ENCODE results near the gene PLA2R1.

Gene PLA2R1

DNA sequence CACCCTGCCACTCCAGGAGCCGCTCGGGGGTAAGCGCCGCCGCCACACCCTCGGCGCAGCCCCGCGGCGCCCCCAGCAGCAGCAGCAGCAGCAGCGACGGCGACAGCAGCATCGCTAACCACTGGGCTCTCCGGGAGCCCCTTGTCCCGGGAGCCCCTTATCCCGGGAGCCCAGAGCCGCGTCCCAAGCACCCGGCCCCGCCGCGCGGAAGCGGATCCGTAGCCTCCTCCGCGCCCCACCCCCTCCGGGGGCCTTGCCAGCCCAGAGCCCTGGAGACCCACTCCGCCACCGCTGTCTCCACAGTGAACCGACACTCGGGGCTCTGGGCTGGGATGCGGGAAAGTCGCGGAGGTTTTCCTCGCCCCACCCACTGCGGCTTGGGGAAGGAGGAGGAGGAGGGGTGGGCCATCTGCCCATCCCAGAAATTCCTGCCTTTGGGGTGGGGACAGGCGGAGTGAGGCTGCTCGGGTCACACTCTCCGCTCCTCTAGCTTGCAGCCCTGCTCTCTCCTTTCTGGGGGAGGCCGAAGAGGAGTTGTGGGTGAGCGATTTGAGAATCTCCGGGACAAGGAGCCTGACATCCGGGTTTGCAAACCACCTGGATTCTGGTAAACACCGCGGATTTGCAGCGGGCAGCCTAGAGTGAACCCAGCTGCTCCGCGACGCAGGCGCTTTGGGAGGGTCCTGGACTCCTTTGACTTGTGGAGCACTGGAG lies at the start of gene PLA2R1:
Gene PLA2R1, minus strand, starts transcription at position 324 of the 714 bp plus-strand sequence. Its CDS starts 212 bp downstream, at position 112.
- no peak for DNase-seq (ENCODE audit: low read depth in 2 of 2)

DNA sequence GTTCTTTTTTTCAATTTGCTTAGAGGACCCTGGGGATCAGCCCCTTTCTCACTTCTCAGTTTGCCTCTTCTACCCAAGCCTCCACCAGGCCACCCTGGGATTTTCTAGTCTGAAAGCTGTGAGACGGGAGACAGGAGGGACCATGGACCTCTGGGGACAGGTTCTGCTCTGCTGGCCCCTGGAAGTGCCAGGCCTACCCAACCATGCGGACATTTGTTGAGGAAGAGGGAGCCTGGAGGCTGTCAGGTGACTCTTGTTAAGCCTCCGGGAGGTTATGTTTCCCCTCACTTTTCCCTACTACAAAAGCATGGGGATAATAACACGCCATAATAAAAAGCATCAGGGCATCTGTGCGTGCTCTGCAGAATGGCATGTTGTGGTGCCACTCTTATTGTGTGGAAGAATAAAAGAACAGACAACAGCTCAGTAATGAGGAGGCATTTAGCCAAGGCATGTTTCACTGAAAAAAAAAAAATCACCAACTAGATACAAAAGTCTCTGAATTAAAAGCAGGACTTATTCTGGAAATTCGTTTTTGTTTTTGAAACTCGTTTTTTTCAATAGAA lies 48.3 kb upstream of the PLA2R1 start:
- no peak for DNase-seq (ENCODE audit: low read depth in 2 of 2)

DNA sequence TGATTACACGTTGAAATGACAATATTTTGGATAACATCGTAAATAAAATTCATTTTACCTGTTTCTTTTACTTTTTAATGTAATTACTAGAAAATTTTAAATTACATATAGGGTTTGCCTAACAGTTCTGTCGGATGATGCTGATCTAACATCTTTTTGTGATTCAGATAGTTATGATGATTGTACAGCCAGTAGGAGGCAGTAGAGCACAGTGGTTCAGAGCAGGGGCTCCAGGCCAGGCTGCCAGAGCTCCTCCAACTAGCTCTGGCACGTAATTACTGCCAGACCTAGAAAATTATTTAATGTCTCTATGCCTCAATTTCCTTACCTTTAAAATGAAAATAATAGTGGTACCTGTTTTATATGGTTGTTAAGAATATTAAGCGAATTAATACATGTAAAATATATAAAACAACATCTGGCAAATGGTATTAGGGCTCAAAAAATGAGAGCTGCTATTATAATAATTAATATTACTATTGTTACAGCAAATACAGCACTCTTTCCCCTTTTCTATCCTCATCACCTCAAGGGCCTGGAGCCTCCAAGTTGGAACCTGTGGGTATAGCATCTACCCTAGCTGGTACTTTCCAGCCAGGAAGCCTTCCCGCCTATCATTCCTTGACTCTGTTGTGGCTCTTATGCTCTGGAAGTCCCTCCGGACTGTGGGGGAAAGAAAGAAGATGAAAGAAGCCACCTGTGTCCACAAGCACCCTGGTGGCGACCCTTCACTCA lies 47.7 kb upstream of the PLA2R1 start:
- DNase-seq (ENCODE audit: low read depth in 2 of 2) = peak in 1 of 2 donors; percentile 11

DNA sequence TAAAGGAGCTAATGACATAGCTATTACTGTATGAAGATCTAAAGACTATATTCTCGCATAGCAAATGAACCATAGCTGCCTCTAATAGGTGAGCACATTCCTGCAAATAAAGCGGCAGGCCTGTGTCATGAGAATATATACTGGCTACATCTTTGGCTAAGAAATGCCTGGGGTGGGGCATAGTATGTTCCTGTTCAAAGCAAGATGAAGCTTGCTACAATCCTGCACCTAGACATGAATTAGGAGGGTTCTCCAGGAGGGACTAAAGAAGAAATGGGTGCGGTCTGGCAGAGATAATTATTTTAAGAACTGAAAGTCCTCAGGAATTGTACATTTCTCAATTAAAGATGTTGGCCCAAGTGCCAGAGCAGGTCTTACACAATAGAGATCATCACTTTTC lies 46.8 kb upstream of the PLA2R1 start:
- DNase-seq (ENCODE audit: low read depth in 2 of 2) = no peak

DNA sequence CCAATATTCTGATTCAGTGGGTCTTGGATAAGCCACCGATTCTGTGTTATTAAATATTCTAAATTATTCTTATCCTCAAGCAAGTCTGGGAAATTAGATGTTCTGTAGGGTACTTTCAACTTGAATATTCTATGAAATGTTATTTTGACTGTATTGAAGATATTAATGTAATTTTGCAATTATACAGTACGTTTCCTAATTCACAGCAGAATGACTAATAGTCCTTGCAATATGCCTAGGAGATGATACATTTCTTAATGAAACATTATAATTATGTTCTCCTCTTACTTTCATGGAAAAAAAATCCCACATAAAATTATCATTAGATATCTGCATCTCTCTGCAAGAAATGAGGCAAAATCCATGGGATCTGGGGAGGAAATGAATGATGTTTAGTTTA lies 46.2 kb upstream of the PLA2R1 start:
- no peak for DNase-seq (ENCODE audit: low read depth in 2 of 2)

DNA sequence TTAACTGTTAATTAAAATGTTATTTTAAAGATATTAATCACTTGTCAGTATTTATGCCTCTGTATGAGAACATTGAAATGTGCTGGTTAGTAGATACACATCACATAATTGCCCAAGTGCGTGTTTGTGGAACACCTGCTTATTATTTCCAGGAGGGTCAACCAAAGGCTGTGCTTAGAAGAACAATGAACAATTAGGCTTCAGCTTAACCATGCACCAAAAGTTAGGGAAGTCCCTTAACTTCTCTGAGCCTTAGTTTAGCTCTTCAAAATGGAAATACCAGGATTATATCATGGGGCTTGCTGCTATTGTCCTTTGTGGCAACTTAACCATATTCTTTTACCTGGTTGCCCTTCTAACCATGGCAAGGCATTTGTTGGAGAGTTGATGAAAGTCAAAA lies 43.0 kb upstream of the PLA2R1 start:
- no peak for DNase-seq (ENCODE audit: low read depth in 2 of 2)

DNA sequence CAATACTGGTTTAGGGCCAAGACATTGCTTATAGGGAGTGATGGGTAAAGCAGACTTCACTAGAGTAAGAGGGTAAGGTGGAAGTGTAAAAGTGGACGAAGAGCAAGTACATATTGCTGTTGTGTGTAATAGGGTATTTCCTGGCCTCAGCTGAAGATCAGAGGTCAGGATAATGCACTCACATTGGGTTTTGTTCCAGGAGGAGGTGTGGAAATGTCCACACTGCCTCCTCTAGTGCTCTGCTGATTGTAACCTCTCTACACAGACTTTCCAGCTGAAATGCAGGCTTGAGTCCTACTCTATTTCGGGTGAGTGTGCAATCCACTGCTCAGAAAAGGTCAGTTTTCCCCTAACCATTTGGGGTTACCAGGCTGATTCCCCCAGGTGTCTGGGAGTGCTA lies 41.7 kb upstream of the PLA2R1 start:
- DNase-seq (ENCODE audit: low read depth in 2 of 2) = no peak

DNA sequence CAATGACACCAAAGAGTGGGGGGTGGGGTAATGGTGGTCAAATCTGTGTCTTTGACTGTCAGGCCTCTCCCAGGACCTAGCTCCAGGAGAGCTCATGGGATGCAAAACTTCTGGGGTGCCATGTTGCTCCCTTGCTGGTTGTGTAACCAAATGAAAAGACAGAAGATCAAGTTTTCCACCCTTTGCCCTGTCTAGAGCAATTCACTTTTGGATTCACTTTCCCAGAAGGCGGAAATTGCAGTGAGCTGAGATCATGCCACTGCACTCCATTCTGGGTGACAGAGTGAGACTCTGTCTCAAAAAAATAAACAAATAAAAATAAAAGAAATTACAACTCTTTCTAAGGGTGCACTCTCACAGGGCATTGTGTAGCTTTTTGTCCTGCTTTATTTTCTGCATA lies 34.9 kb upstream of the PLA2R1 start:
- no peak for DNase-seq (ENCODE audit: low read depth in 2 of 2)

DNA sequence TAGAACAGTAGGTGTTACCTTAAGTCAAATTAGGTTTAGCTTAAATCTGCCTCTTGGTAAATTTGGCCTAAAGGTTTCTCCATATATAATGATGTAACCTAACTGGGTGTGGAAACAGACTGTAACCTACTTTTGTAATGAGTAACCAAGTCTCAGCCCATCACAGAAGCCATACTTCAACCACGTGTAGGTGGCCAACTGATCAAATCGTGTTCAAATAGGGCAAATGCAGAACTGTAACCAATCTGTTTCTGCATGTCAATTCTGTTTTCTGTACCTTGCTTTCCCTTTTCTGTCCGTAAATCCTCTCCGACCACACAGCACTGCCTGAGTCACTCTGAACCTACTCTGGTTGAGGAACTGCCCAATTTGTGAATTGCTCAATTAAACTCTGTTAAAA lies 34.0 kb upstream of the PLA2R1 start:
- DNase-seq (ENCODE audit: low read depth in 2 of 2) = peak in 1 of 2 donors; percentile 8

DNA sequence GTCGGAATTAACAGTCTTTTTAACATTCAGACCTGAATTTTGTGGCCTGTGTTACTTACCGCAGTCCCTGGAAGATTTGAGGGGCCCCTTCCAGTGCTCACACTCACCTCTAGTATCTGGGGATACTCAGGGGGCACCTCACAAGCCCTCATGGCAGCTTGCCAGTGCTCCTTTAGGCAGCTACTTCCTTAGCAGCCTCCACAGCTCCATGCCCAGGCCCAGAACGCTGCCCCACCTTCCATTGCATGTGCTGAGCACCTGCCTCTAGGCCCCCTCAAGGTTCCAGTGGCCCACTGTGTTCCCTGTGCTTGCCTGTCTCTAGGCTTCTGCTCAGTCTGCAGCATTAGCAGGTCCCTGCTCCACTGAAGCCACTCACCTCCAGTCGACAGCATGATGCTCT lies 30.0 kb upstream of the PLA2R1 start:
- no peak for DNase-seq (ENCODE audit: low read depth in 2 of 2)

DNA sequence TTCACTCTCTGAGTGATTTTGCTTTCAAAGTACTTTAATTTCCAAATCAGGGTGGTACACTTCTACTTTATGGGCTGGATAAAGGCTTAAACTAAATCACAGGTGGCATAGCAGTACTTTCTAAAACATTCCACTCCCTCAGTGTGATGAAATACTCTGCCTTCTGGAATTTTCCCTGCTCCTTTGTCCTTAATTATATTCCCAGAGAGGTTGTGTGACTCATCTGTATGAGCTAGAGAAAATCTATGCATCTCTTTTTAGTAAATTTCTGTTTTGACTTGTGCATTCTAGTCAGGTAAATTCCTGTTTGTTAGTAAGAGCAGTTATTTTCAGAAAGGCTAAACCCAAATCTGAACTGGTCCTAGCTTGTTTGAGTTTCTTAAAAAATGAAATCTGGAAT lies 29.0 kb upstream of the PLA2R1 start:
- DNase-seq (ENCODE audit: low read depth in 2 of 2) = no peak

DNA sequence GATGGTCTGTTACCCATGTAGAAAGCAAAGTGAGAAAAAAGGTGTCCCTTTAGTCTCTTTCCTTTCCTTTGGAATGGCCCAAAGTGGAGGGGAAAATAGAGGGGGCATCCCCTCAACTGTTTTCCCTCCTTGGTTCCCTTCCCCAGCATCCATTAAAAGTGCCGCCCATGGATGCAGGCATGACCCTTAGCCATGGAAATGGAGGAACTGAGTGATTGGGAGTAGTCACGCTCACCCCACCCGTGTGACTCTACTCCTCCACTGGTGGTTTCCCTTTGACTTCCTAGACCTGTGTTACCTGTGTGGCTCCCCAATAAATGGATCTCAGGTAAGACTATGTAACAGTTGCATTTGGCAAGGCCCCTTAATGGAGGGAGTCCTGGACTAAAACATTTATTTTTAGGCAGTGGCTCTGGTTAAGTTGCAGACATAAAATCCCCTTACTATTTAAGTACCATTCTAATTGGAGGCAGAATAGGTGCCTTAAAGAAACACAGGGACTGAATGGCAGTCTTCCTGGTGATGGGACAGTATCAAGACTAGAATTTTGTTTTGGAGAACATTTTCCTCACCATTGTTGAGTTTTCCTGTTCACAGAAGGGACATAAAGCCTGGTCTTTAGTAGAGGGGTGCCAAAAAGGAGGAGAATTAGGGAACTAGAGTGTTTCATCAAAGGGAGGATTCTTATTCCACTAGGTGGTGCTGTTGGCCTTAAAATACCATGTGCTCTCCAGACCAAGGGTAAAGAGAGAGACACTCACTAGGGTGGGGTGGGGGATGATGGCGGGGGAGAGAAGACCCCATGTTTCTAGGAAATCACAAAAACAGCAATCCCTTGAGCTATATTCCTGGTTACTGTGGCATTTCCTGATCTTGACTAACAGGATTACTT lies 25.7 kb upstream of the PLA2R1 start:
- no peak for DNase-seq (ENCODE audit: low read depth in 2 of 2)

DNA sequence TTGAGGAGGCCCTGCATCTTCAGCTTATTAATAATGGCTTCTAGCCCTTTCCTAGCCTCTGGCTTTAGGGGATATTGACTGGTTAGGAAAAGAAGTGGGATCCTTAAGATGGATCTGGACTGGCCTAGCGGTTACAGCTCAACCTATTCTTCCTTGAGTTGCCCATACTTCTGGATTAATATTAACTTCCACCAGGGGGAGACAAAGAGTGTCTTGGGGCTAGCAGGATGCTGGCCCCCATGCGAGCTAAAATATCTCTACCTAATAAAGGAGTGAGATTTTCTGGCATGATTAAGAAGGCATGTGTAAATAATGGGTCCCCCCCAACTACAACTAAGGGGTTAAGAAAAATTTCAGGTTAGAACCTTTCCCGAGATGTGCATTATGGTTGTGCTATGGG lies 23.2 kb upstream of the PLA2R1 start:
- no peak for DNase-seq (ENCODE audit: low read depth in 2 of 2)

DNA sequence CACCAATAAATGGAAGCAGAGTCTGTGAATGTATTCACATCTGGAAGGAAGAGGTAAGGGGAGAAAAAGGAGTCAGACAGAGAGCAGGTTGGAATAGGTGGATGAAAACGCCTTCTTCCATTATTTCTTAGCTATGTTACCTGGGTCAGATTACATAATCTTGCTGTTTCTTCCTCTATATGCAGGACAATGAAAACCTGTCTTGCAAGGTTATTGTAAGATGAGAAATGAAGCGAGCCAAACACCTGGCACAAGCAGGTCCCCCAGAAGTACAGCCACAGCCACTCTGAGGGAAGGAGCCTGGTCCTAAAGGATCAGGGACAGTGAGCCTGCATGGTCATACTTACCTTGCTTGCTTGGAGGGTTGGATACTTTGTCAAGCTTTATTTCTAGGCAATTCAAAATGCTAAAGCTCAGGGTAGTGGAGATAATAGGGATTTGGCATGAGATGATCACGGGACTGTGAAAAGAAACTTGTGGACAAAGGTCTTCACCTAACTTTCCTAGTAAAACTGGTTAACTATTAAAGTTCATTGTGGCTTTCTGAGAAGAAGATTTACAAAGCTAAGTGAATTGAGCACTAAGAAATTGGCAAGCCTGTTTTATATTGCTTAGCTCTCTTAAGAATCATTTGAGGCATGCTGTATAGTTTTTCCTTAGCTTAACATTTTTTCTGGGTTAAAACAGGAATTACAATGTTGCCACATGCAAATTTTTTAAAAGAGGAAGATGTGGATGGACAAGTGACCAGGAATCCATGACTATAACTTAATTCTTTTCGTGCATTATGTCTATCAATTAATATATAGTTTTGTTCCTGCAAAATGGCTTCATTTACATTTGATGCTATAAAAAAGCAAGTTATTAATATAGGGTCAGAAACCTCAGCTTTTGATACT lies 15.7 kb upstream of the PLA2R1 start:
- no peak for DNase-seq (ENCODE audit: low read depth in 2 of 2)

DNA sequence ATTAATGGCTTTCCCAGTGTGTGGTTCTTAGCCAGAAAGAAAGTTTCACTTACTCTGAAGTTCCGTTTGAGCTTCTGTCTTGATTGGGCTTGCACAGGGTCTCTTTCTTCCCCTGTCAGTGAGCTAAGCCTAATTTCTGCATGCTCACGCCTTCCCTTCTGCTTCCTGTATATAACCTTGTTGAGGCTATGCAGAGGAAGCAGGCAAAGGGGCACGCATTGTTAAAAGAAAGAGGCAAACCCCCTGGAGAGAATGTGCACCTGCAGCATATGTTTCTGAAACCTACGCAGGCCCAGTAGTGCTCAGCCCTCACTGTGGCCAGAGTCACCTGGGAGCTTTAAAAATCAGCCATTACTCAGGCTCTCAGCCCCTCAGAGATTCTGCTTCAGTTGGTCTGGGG lies 14.5 kb upstream of the PLA2R1 start:
- DNase-seq (ENCODE audit: low read depth in 2 of 2) = no peak

DNA sequence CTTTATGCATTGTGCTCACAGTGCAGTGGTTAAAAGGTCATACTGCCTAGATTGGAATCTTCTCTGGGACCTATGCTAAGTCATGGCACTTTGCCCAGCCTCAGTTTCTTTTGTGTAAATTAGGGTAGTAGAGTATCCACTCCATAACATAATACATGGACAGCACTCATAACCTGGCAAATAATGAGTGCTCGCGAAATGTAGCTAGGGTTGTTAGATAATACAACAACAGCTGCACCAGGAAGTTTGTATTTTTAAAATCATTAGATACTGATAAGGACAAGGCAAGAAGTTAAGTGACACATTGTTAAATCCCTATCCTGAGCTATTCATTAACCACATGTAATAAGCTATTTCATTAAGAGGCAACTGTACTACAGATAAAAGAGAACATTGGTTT lies 13.8 kb upstream of the PLA2R1 start:
- no peak for DNase-seq (ENCODE audit: low read depth in 2 of 2)

DNA sequence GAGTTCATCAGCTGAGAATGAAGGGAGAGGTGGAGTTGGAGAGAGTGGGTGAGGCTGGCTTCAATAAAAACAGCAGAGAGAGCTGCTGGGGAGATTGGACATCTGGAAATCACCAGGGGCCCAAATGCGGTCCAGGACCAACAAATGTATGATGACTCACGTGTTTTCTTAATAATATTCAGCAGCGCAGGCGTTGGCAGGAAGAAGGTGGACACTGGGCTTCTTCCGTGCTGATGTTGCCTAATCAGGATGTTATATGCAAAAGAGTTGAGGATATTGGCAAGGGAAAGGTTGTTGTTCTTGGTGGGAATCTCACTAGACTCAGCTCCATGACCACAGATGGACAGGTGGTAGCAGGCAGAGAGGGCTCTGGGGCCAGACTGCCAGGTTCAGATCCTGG lies 12.8 kb upstream of the PLA2R1 start:
- DNase-seq (ENCODE audit: low read depth in 2 of 2) = no peak

DNA sequence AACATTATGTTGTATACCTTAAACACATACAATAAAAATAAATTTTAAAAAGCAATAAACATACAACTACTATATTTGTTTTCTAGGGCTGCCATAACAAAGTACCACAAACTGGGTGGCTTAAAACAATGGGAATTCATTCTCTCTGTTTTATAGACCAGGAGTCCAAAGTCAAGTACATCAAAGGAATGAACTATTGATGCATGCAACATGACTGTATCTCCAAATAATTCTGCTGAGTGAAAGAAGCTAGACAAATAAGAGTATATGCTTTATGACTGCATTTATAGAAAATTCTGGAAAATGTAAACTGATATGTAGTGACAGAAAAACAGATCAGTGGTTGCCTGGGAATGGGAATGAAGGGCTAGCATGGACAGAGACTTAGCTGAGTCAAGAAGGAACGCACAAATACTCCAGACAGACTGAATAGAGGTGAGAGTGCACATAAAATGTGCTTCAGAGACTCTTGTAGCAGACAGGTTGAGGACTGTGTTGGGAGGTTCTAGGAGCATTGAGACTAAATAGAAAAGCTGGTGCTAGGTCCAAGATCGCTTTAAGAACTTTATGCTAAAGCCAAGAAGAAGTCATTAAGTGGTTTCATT lies 11.0 kb upstream of the PLA2R1 start:
- no peak for DNase-seq (ENCODE audit: low read depth in 2 of 2)

DNA sequence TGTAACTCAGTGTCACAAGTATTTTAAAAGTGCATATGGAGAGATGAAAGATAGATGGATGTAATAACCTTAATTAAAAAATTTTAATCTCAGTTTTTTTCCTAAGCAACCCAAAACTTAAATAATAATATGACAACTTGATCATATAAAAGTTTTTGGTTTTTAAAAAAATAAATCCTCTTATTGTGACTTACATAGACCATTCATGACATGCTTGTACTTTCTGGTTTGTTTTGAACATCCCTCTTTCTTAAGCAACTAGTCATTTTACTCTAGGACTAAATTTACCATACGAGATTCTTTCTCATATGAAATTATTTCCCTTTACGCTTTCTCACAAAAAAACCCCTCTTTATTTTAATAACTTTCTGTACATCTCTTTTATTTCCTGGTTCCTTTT lies 6.5 kb upstream of the PLA2R1 start:
- DNase-seq (ENCODE audit: low read depth in 2 of 2) = no peak

DNA sequence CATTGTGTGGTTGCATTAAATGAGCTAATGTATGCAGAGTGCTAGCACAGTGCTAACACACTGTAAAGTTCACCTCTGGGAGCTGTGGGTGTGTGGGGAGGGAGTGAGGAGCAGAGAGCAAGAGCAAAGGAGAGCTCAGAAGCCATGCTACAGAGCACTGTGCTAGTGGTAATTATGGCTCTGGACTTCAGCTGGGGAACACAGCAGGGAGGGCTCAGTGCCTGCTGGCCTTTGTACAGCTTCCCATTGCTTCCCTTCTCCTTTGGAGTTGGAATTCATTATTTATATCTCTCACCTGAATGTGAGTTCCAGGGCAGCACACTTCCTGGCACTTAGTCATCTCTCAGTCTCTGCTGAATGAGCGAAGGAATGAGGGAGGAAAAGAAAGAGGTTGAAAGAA lies 2.5 kb upstream of the PLA2R1 start:
- DNase-seq (ENCODE audit: low read depth in 2 of 2) = no peak
